Fibroblast of pulmonary artery (primary cell): ENCODE results near the gene WRAP53.

Source experiments
- DNase-seq: peaks from one replicate; pipeline ENCODE4 v3.0.0-alpha.2; 2010; ENCODE audit warnings: low read depth
- H3K4me3 ChIP-seq: replicated peaks from 2 replicates; pipeline ENCODE4 v1.5.1; 2011; ENCODE audit warnings: low read depth, mild to moderate bottlenecking, control low read depth, low read length, moderate library complexity
- CTCF ChIP-seq: IDR thresholded peaks from 2 replicates; pipeline ENCODE4 v1.5.1; 2011; ENCODE audit warnings: mild to moderate bottlenecking, control low read depth, low read length, inconsistent platforms; ENCODE audit errors: missing control alignments

The WRAP53 gene

DNA sequence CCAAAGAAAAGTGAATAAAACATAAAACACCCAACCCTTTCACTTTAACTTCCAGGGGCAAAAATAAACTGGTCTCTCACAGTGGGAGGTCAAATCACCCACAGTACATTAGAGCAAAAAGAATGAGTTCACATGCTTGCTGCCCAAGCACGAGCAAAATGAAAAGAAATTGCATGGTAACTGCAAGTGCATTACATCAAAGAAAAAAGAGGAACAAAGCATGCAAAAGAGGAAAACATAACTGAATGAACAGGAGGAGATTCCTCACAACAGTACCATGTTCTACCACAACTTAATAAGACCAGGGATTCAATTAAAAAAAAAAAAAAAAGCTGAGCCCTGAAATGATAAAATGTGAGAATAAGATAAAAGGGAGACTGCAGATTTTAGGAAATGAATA, 41.5 kb downstream of the WRAP53 start:
- DNase-seq = no peak

GRCh38 chr17:7732981-7733539, 44.8 kb downstream of the WRAP53 start:
- no peak for DNase-seq
- no peak for TF ChIP-seq CTCF
- no peak overlapping the region for H3K4me3 ChIP-seq

More for the DNA sequence above, 41.5 kb downstream of the WRAP53 start:
- TF ChIP-seq CTCF = no peak
- H3K4me3 ChIP-seq = no peak overlapping the region

DNA sequence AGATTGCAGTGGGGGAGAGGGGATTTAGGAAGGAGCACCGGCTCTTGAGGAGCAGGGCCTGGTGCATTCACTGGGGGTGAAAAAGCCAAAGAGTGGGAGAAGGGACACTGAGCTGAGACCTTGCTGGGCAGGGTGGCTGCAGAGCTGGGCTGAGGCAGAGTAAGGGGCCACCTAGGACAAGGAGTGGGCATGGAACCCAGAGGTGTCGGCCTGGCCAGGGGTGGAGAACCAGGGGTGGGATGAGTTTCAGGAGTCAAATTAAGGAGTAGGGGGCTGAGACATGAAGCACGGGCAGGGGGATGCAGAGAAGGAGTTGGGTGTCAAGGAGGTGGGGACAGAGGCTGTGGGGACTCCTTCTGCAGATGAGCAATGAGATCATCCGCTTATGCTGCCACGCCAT, 49.3 kb downstream of the WRAP53 start:
- no peak for TF ChIP-seq CTCF
- no peak for DNase-seq

DNA sequence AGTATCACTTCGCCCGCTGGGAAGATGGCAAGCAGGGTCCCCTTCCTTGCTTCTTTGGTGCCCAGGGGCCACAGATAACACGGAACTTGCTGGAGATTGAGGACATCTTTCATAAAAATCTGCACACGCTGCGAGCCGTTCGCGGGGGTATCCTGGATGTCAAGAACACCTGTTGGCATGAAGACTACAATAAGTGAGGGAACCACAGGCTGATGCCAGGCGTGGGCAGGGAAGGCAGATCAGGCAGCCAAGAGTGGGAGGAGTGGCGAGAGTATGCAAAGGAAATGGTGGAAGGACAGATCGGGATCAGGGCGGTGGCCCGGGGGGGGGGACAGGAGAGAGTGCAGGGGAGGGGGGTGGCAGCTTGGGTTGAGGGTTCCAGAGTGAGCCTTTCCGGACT, 51.5 kb downstream of the WRAP53 start:
- no peak for DNase-seq
- H3K4me3 ChIP-seq = no peak overlapping the region
- TF ChIP-seq CTCF = no peak

More for the DNA sequence above, 49.3 kb downstream of the WRAP53 start:
- no peak overlapping the region for H3K4me3 ChIP-seq

GRCh38 chr17:7740481-7741001, 52.3 kb downstream of the WRAP53 start:
- DNase-seq = no peak
- no peak for TF ChIP-seq CTCF
- H3K4me3 ChIP-seq = no peak overlapping the region

- no peak for DNase-seq
- no peak for TF ChIP-seq CTCF
- H3K4me3 ChIP-seq = no peak overlapping the region
These were observed 54.5 kb downstream of the WRAP53 start for GRCh38 chr17:7742729-7743128.

DNA sequence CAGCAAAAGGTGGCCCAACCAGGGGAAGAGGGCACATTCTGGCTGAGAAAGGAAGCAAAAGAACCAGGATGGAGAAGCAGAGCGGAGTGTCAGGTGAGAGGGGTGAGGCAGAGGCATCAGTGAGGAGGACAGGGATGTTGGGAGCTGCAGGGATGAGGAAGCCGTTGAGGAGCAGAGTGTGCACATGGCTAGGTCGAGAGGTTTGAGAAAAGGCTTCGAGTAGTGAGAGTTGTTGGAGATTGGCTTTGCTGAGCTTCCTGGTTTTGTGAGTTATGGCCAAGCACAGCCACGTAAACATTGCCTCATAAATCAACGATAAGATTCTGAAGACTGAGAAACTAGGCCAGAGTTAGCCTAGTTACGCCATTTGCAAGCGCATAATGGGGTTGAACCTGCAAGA, 56.1 kb downstream of the WRAP53 start:
- TF ChIP-seq CTCF = no peak
- no peak overlapping the region for H3K4me3 ChIP-seq
- peak; percentile 20 for DNase-seq
